Cardiac muscle cell (in vitro differentiated cells and primary cell): Measurements from ENCODE around the gene GPC5. TPM values are rescaled to one million over a fixed set of nuclear protein-coding genes. Genes with fewer than 3 reads are reported as not detected.

Source experiments
- DNase-seq, 2 donors: peaks; one replicate each; pipeline versions ENCODE4 v3.0.0 to v3.0.0-alpha.2; 2010 to 2017; ENCODE audit warnings: low read depth in 1 of 2, low spot score in 1 of 2
- H3K27ac ChIP-seq: fragments of 200-600 bp; sonication (generic); 2 replicates; pipeline ENCODE4 v1.5.1; 2016
- H3K27me3 ChIP-seq: fragments of 200-600 bp; sonication (generic); 2 replicates; pipeline ENCODE4 v1.6.0; 2016; ENCODE audit warnings: control low read depth
- H3K36me3 ChIP-seq: fragments of 200-600 bp; sonication (generic); 2 replicates; pipeline ENCODE4 v1.5.1; 2016; ENCODE audit warnings: control low read depth
- H3K4me1 ChIP-seq: fragments of 200-600 bp; sonication (generic); 2 replicates; pipeline ENCODE4 v1.8.1; 2017; ENCODE audit warnings: low read depth, mild to moderate bottlenecking, mixed run types
- H3K4me3 ChIP-seq: fragments of 200-600 bp; sonication (generic); 2 replicates; pipeline ENCODE4 v1.5.1; 2016; ENCODE audit warnings: mild to moderate bottlenecking
- H3K9me3 ChIP-seq: fragments of 200-600 bp; sonication (generic); 2 replicates; pipeline ENCODE4 v1.5.1; 2017; ENCODE audit warnings: low read depth, mild to moderate bottlenecking, control low read depth
- polyA plus RNA-seq: library from polyadenylated mRNA; unstranded; fragments of >200 nt; fragmentation: Nextera tagmentation; extraction: Ambion mirVana; gene quantifications from 2 replicates; pipeline ENCODE4 v1.2.1, GENCODE V29; 2016
- total RNA-seq: library from RNA; depleted of rRNA; stranded (reverse); fragments of >200 nt; gene quantifications from 2 replicates; pipeline ENCODE4 v1.2.3, GENCODE V29; 2016
- TF ChIP-seq, protein P1 (sequence below): IDR thresholded peaks from 2 replicates; pipeline ENCODE4 v1.5.1; 2012; ENCODE audit warnings: low read depth, mild to moderate bottlenecking, low read length

The GPC5 gene
- total and polyA plus RNA-seq, 2 experiments from 2014 or later = 0.97 to 3.3 TPM

DNA sequence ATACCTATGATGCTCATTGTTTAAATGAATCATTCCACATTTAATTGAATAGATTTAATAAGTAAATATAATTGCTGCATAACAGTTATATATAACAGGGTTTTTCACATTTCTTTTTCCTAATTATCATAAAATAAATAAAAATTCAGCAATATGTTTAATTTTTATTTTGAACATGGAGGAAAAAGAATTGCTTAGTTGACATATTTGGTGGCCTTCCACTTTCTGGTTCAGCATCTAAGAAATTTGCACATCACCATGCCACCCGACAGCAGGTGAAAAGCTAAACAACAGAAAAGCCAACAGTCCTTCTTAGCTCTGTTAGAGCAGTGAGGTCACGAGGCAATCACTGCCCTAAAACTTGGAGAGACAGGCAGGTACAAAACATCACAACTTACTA lies 790.2 kb downstream of the GPC5 start:
- no peak for DNase-seq
- TF ChIP-seq, protein P1, sequence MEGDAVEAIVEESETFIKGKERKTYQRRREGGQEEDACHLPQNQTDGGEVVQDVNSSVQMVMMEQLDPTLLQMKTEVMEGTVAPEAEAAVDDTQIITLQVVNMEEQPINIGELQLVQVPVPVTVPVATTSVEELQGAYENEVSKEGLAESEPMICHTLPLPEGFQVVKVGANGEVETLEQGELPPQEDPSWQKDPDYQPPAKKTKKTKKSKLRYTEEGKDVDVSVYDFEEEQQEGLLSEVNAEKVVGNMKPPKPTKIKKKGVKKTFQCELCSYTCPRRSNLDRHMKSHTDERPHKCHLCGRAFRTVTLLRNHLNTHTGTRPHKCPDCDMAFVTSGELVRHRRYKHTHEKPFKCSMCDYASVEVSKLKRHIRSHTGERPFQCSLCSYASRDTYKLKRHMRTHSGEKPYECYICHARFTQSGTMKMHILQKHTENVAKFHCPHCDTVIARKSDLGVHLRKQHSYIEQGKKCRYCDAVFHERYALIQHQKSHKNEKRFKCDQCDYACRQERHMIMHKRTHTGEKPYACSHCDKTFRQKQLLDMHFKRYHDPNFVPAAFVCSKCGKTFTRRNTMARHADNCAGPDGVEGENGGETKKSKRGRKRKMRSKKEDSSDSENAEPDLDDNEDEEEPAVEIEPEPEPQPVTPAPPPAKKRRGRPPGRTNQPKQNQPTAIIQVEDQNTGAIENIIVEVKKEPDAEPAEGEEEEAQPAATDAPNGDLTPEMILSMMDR = no peak

DNA sequence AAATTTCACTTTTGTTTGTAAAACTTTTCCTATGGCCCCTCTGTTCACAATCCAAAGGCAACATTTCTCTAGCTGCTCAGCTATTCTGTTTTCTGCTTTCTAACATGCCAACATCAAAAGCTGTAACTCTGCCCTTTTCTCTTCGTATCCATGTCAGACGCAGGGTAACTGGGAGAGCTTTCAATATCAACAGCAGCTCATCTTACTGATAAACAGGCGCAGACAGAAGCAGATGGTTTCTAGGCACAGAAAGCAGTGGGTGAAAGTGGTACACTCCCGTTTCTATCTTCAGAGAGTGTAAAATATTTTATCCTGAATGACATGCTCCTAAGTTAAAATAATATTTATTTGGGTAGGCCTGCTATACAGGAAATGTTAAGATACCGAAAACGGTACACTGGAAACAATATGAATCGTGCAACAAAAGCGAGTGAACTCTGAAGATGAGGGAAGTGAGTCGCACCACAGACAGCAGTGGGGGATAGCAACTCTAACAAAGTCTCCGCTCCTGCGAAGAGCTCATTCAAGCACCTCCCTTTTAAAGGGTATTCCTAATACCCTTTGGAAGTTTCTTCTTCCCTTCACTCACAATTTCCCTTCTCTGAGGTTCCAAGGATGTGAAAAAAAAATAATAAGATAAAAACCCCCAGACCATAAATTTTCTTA lies 798.3 kb downstream of the GPC5 start:
- H3K27me3 ChIP-seq = no peaks in the 10 kb centered on the region
- TF ChIP-seq, protein P1 = no peak
- peak in 1 of 2 donors; percentile 58 for DNase-seq

More for the DNA sequence above, 790.2 kb downstream of the GPC5 start:
- Histone ChIP-seq H3K4me1 (no peaks in the 10 kb centered on the region), H3K27ac (no peak overlapping the region), H3K9me3 (no peaks in the 10 kb centered on the region), H3K27me3 (no peaks in the 10 kb centered on the region), H3K4me3 (no peak overlapping the region), H3K36me3 (no peaks in the 10 kb centered on the region)

DNA sequence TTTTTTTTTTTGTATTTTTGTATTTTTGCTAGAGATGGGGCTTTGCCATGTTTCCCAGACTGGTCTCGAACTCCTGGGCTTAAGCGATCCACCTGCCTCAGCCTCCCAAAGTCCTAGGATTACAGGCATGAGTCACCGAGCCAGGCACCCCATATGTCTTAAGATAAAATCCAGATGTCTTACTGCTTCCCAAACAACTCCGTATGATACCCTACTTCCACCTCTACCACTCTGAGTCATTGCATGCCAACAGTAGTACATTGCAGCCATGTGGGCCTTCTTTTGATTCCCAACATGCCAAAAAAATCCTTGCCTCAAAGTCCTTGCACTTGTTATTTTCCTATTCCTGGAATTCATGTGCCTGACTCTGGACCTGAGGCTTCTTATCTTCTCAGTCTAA lies 799.2 kb downstream of the GPC5 start:
- H3K9me3 ChIP-seq = no peaks in the 10 kb centered on the region
- TF ChIP-seq, protein P1 = no peak
- no peak overlapping the region for H3K27ac ChIP-seq

More for the DNA sequence above, 798.3 kb downstream of the GPC5 start:
- Histone ChIP-seq H3K4me1 (no peaks in the 10 kb centered on the region), H3K4me3 (no peak overlapping the region), H3K9me3 (no peaks in the 10 kb centered on the region), H3K36me3 (no peaks in the 10 kb centered on the region), H3K27ac (no peak overlapping the region)

DNA sequence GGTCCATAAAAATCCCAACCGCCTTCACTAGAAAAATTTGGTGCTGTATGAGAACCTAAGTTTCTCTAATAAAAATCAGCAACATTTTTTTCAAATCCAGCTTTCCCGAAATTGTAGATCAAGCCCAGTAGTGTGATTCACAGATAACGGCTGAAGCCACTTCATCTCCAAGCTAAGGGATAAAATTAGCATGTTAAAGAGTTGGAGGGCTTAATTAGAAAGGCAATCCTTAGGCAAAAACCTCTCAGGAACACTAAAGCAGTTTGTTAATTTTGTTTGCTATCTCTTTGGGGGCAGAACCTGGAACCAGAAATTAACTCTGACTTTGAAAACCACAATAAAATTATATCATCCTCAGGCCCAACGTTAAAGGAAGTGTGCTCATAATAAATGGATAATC lies 820.2 kb downstream of the GPC5 start:
- Histone ChIP-seq H3K27ac (no peak overlapping the region), H3K36me3 (no peaks in the 10 kb centered on the region), H3K9me3 (no peaks in the 10 kb centered on the region), H3K4me3 (no peak overlapping the region), H3K4me1 (no peaks in the 10 kb centered on the region), H3K27me3 (no peaks in the 10 kb centered on the region)
- no peak for DNase-seq
- TF ChIP-seq, protein P1 = no peak

More for the DNA sequence above, 799.2 kb downstream of the GPC5 start:
- H3K4me3 ChIP-seq = no peak overlapping the region
- peak in 1 of 2 donors; percentile 49 for DNase-seq
- no peaks in the 10 kb centered on the region for H3K36me3 ChIP-seq
- H3K4me1 ChIP-seq = no peaks in the 10 kb centered on the region
- H3K27me3 ChIP-seq = no peaks in the 10 kb centered on the region

DNA sequence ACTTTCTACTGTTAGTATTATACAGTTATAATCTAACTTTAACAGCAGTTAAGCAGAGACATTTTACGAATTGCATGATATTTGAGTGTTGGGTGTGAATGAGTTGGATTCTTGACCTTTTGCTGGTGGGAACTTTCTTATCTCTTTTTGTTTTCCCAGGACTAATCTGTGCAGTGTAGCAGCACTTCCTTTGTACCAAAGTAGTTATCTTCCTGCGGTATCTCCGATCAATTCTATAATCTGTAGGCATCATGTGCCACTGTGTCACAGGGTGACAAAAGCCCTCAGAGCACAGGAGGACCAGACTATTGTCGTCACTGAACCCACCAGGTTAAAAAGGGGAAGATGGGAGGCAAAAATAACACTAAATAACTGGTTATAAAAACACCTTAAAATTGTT lies 823.5 kb downstream of the GPC5 start:
- H3K4me3 ChIP-seq = no peak overlapping the region

More for the DNA sequence above, 823.5 kb downstream of the GPC5 start:
- no peaks in the 10 kb centered on the region for H3K4me1 ChIP-seq
- no peaks in the 10 kb centered on the region for H3K36me3 ChIP-seq
- H3K27me3 ChIP-seq = no peaks in the 10 kb centered on the region
- no peak for DNase-seq
- TF ChIP-seq, protein P1 = no peak
- H3K9me3 ChIP-seq = no peaks in the 10 kb centered on the region
- H3K27ac ChIP-seq = no peak overlapping the region
